GM21529 (cell line): ENCODE data around the gene IL18BP.

ENCODE experiments used
- ATAC-seq: cut with Tn5 transposase; IDR thresholded peaks from one replicate; pipeline ENCODE4 v1.9.1; 2021; ENCODE audit not compliant: unreplicated experiment

The IL18BP gene

DNA sequence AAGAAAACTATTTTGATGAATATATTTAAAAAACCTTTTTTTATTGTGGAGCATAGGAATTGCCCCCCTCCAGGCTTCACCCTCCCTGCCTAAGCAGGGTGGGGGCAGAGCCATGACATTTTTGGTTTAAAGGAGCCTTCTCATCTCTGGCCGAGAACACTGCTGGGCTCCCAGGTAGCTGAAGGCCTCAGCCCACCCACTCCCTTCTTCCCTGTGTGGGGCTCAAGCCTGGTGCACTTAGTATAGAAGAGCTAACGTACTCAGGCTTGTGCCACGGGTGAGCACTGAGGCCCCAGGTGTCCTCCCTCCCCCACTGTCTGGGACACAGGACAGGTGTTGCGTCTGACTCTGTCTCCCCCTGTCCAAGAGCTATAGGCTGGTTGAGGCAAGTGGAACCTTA, 2.2 kb upstream of the IL18BP start:
- no peak for ATAC-seq

DNA sequence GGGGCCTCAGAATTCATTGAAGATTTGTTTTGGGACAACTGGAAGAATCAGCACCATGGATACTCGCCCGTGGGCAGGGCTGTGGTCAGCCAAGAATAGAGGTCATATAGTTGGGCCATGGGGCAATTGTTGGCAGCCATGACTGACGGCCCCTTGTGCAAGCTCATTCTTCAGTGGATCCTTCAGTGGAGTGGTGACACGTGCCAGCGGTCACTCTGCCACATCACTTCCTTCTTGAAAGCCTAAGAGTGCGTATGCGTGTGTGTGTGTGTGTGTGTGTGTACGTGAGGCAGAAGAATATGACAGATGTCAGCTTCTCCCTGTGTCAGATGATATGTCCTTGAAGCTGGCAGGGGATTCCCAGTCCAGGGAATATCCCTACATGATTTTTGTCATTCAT, 1.8 kb upstream of the IL18BP start:
- no peak for ATAC-seq

- ATAC-seq = no peak
Observed at GRCh38 chr11:71997594-71997993, 1.1 kb upstream of the IL18BP start.

GRCh38 chr11:71998061-71998460, 648 bp upstream of the IL18BP start:
- no peak for ATAC-seq

GRCh38 chr11:71999362-71999761, 653 bp downstream of the IL18BP start:
- no peak for ATAC-seq

DNA sequence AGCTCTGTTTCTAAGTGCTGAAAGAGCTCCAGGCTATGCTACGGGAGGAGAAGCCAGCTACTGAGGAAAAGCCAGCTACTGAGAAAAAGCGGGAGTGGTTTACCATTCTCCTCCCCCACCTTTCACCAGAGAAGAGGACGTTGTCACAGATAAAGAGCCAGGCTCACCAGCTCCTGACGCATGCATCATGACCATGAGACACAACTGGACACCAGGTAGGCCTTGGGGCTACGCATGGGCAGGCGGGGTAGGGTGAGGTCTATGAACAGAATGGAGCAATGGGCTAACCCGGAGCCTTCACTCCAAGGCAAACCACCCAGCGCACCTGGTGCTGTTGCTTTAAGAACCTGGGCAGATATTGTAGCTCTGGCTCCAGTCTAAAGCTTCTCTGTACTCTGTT, 1.1 kb downstream of the IL18BP start:
- no peak for ATAC-seq

DNA sequence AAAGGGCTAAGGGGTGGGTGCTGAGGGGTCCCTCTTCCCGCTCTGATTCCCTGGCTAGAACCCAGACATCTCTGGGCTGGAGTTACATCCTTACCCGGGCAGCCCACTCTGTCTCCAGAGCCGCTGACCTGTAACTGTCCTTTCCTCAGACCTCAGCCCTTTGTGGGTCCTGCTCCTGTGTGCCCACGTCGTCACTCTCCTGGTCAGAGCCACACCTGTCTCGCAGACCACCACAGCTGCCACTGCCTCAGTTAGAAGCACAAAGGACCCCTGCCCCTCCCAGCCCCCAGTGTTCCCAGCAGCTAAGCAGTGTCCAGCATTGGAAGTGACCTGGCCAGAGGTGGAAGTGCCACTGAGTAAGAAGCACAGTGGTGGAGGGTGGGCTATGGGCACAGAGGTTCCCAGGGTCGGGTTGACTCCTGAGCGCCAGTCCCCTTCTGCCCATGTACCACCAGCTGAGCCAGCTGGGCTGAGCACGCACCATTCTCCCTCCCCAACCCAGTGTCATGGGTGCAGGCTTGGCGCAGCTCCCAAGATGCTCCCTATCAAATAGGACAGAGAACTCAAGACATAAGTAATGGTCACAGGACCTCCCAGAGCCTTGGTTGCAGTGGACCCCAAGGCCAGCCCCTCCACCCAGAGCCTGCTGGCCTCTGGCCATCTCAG, 1.6 kb downstream of the IL18BP start:
- no peak for ATAC-seq

DNA sequence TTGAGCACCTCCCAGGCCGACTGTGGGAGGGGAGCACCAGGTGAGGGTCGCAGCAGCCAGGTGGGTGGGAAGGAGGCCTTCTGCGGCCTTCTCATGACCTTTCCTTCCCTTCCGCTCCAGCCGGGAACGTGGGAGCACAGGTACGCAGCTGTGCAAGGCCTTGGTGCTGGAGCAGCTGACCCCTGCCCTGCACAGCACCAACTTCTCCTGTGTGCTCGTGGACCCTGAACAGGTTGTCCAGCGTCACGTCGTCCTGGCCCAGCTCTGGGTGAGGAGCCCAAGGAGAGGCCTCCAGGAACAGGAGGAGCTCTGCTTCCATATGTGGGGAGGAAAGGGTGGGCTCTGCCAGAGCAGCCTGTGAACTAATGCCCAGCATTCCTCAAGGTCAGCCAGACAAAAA, 2.6 kb downstream of the IL18BP start:
- no peak for ATAC-seq

DNA sequence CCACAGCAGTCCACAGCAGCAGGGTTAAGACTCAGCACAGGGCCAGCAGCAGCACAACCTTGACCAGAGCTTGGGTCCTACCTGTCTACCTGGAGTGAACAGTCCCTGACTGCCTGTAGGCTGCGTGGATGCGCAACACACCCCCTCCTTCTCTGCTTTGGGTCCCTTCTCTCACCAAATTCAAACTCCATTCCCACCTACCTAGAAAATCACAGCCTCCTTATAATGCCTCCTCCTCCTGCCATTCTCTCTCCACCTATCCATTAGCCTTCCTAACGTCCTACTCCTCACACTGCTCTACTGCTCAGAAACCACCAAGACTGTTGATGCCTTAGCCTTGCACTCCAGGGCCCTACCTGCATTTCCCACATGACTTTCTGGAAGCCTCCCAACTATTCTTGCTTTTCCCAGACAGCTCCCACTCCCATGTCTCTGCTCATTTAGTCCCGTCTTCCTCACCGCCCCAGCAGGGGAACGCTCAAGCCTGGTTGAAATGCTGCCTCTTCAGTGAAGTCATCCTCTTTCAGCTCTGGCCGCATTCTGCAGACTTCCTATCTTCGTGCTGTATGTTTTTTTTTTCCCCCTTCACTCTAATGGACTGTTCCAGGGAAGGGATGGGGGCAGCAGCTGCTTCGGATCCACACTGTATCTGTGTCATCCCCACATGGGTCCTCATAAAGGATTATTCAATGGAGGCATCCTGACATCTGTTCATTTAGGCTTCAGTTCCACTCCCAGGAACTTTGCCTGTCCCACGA, 3.3 kb downstream of the IL18BP start:
- no peak for ATAC-seq

DNA sequence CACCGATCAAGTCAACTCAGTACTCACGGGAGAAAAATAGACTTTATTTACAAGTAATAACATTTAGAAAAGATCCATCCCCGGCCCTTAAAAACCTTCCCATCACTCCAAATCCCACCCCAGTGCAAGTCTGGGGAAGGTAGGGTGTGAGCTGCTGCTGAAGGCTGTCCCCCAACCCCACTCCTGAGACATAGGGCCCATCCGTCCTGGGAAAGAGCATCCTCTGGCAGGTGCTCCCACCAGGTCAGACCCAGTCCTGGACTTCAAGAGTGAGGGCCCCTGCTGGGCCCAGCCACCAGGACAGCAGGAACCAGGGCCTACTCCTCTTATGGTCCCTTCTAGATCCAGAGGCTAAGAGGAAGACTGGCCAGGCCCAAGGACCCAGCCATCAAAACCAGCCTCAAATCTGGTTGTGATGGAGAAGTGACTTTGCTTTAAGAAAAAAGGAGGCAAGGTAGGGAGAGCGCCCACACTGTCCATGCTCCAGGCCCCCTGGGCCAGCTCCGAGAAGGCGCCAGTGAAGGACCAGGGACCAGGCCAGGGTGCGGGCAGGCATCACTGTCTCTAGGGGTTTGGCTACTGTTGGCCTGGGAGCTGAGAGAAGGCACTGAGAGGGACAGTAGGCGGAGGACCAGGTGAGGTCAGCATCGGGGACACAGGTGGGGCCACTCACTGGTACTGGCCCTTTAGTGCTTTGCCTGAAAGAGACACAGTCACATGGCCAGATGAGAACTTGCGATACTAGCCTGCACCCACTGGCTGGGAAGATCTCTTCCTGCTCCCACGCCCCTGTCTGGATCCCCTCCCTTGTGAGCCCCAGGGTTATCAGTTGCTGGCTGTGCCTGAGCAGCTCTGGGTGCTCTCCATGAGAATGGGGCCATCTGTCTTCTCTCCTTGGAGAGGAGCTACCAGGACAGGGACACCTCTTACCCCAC, 4.4 kb downstream of the IL18BP start:
- ATAC-seq = no peak

DNA sequence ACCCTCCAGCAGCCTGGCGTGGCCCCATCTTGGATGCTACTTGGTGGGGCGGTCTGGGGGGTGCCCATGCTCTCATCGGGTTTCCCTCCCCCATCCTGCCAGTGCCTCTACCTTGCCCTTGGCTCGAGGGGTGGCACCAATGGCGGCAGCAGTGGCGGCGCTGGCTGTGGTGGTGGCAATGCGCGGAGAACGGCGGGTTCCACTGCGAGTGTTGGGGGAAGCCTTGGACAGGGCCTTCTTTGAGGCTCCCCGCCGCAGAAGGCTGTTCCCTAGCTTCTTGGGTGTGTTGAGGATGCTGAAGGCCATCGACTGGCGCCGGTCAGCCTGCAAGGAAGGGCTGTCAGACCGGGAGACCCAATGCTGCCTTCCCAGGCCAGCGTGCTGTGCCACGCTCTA, 5.1 kb downstream of the IL18BP start:
- ATAC-seq = no peak

DNA sequence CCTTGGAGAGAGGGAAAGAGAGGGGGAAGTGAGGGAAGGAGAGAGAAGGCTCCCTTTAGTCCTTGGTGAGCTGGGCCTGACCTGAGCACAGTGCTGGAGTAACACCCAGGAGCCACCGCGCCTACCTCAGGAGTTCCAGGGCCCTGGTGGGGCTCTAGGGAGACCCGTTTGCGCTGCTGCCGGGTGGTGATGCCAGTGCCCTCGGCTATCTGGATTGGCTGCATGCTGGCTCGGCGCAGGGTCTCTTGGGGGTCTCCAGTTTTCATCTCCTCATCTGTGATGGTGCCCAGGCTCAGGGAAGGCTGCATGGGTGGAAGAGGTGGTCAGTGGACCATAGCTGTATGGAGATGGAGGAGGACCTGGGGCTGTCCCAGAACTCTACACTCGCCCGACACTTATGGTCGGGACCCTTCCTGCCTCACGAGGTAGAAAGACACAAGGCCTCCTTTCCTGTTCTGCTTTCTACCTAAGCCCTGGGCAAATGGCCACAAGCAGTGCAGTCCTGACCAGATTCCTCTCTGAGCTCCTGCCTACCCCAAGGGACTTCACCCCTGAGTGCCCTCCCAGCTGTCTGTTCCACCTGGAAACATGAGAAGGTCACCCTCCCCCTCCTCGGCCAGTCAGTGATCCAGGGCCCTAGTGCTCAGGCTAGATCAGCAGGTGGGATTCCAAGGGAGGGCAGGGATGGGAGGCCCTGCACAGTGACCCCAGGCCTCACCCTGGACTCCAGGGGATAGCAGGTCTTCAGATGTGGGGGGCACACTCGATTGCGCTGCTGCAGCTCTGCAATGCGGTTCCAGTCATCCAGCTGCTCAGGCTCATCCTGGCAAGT, 6.0 kb downstream of the IL18BP start:
- ATAC-seq = no peak

- no peak for ATAC-seq
Observed at GRCh38 chr11:72005347-72006260, 6.9 kb downstream of the IL18BP start.

DNA sequence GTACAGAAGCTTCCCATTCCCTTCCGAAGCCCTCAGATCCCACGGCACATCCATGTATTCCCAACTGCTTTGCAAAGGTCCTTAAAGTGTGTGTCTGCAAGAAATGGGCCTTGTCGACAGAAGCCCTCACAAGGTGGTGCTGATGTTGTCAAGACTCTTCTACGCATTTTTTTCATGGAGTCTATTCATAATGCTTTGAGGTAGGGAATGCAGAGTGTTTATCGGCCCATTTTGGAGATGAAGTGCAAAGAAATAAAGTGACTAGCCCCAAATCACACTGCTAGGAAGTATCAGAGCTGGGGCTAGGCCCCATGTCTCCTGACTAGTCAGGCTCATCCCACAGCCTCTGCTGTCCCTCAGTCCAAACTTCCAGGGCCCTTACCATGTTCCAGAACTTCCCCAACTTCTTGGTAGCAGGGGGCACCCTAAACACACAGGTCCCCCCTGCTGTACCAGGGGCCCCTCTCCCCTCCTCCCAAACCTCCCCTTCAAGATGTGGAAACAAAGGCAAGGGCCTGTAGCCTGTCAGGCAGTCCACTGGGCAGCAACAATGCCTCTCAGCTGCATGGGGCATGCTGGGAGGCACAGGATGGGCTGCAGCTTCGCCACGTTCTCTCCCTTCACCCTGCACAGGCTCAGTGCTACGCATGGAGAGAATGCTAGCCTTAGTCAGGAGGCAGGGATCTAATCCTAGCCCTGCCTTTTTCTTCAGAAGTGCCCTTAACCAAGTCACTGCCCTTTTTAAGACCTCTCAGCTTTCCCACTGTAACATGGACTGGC, 7.8 kb downstream of the IL18BP start:
- ATAC-seq = no peak

- no peak for ATAC-seq
Observed at GRCh38 chr11:72007089-72007476, 8.4 kb downstream of the IL18BP start.

GRCh38 chr11:72007587-72007986, 8.9 kb downstream of the IL18BP start:
- ATAC-seq = no peak

GRCh38 chr11:72008728-72009127, 10.0 kb downstream of the IL18BP start:
- no peak for ATAC-seq

- no peak for ATAC-seq
Observed at GRCh38 chr11:72009156-72009555, 10.4 kb downstream of the IL18BP start.
